Sigmoid colon (tissue), 7 donors: Measurements from ENCODE around the gene VPS13D. TPM values are rescaled to one million over a fixed set of nuclear protein-coding genes. Genes with fewer than 3 reads are reported as not detected.

ENCODE experiments used
- DNase-seq: peaks from one replicate; pipeline ENCODE4 v3.0.0-alpha.2; 2019
- H3K27ac ChIP-seq, 4 donors: fragments of 200-600 bp; sonication (generic); one replicate each; pipeline ENCODE4 v1.5.1; 2016 to 2019; ENCODE audit warnings: mild to moderate bottlenecking in 1 of 4
- H3K27me3 ChIP-seq, 3 donors: fragments of 200-600 bp; sonication (generic); one replicate each; pipeline ENCODE4 v1.5.1; 2019; ENCODE audit warnings: mild to moderate bottlenecking in 1 of 3
- H3K36me3 ChIP-seq, 4 donors: fragments of 200-600 bp; sonication (generic); one replicate each; pipeline ENCODE4 v1.5.1; 2016 to 2019
- H3K4me1 ChIP-seq, 4 donors: fragments of 200-600 bp; sonication (generic); one replicate each; pipeline ENCODE4 v1.5.1; 2017 to 2019
- H3K4me3 ChIP-seq, 4 donors: fragments of 200-600 bp; sonication (generic); one replicate each; pipeline ENCODE4 v1.5.1; 2017 to 2019; ENCODE audit warnings: mild to moderate bottlenecking in 2 of 4, moderate library complexity in 1 of 4
- H3K9me3 ChIP-seq, 4 donors: fragments of 200-600 bp in 3 of 4; sonication (generic) in 3 of 4; one replicate each; pipeline versions ENCODE4 v1.5.1 to v1.6.1; 2013 to 2019
- CTCF ChIP-seq, 4 experiments: fragments of 450-650 bp in 3 of 4; fragments of 200-600 bp in 1 of 4; IDR thresholded peaks; one replicate each; pipeline ENCODE4 v1.5.1; 2016 to 2019; ENCODE audit warnings: antibody characterized with exemption in 4 of 4, mild to moderate bottlenecking in 3 of 4, moderate library complexity in 2 of 4
- EP300 ChIP-seq, 4 donors: sonication (generic); formaldehyde crosslinking; IDR thresholded peaks; one replicate each; pipeline ENCODE4 v1.6.1; 2017; ENCODE audit warnings: antibody characterized with exemption in 4 of 4
- POLR2A ChIP-seq, 2 donors: fragments of 450-650 bp; IDR thresholded peaks; one replicate each; pipeline ENCODE4 v1.6.1; 2016; ENCODE audit warnings: antibody characterized with exemption in 2 of 2, mild to moderate bottlenecking in 2 of 2, moderate library complexity in 2 of 2
- POLR2AphosphoS5 ChIP-seq, 4 donors: sonication (generic); formaldehyde crosslinking; IDR thresholded peaks; one replicate each; pipeline ENCODE4 v1.6.1; 2017; ENCODE audit warnings: antibody characterized with exemption in 4 of 4
- WGBS, 2 donors: extraction: QIAGEN DNeasy Blood & Tissue Kit; methylation state at CpG; one replicate each; pipeline ENCODE4 v1.1.7; 2013; 5-methylcytosine and 5-hydroxymethylcytosine counted together
- intact Hi-C: fragments of 100-400 bp; cut with DNase I; formaldehyde crosslinking; loops from one replicate; pipeline ENCODE4 v1.15.1; 2023
- polyA plus RNA-seq, 3 donors: library from polyadenylated mRNA; stranded (reverse); fragments of 200-250 nt; gene quantifications; one replicate each; pipeline ENCODE4 v1.2.3, GENCODE V29; 2013
- total RNA-seq, 4 donors: library from RNA; depleted of rRNA; stranded (reverse); fragments of >200 nt; gene quantifications; one replicate each; pipeline ENCODE4 v1.1.0, GENCODE V29; 2016
- donor health status: healthy with polysubstance abuse.
- donor health status: Bipolar disorder and iron deficiency.
- donor health status: healthy.

VPS13D gene
- total and polyA plus RNA-seq, 7 donors = 7.6 to 90.8 (median 49.7) TPM

- WGBS, 2 donors = 34 to 65% methylated on average over 31 of the region's 31 CpGs
- Histone ChIP-seq H3K9me3 (no peaks in the 10 kb centered on the region), H3K27me3 (no peaks in the 10 kb centered on the region), H3K4me1 (peaks cover 0 to 68% (median 62%) of the 10 kb centered on the region in 4 donors), H3K4me3 (peak overlapping the region in 2 of 4 donors; percentile 3 to 19), H3K36me3 (no peaks in the 10 kb centered on the region), H3K27ac (peak overlapping the region; percentile 79 to 92 (median 89))
- peak; percentile 33 to 70 (median 46) for TF ChIP-seq POLR2AphosphoS5 (IDR thresholded peaks at IDR 0.05)
- TF ChIP-seq EP300 (IDR thresholded peaks at IDR 0.05) = no peak
- intact Hi-C loops = no loop called here
- DNase-seq = peak; percentile 92
These were observed 319.9 kb downstream of the VPS13D start for GRCh38 chr1:12549460-12550349.

- DNase-seq = no peak
These were observed 321.8 kb downstream of the VPS13D start for GRCh38 chr1:12551584-12551983.

GRCh38 chr1:12552111-12552888 is 322.5 kb downstream of the VPS13D start:
- intact Hi-C loops = no loop called here
- no peaks in the 10 kb centered on the region for H3K27me3 ChIP-seq
- H3K27ac ChIP-seq = peak overlapping the region; percentile 88 to 92 (median 89)
- H3K9me3 ChIP-seq = no peaks in the 10 kb centered on the region
- H3K4me1 ChIP-seq = peaks cover 0 to 87% (median 82%) of the 10 kb centered on the region in 4 donors
- TF ChIP-seq CTCF (IDR thresholded peaks at IDR 0.05) = no peak
- TF ChIP-seq EP300 (IDR thresholded peaks at IDR 0.05) = no peak
- TF ChIP-seq POLR2AphosphoS5 (IDR thresholded peaks at IDR 0.05) = no peak
- TF ChIP-seq POLR2A (IDR thresholded peaks at IDR 0.05) = no peak
- 78 to 91% methylated on average over 27 of the region's 27 CpGs for WGBS, 2 donors
- H3K36me3 ChIP-seq = no peaks in the 10 kb centered on the region
- peak; percentile 65 for DNase-seq
- no peak overlapping the region for H3K4me3 ChIP-seq

More at GRCh38 chr1:12551584-12551983, 321.8 kb downstream of the VPS13D start:
- intact Hi-C loops = no loop called here
- Histone ChIP-seq H3K27ac (peak overlapping the region; percentile 88 to 92 (median 89)), H3K9me3 (no peaks in the 10 kb centered on the region), H3K27me3 (no peaks in the 10 kb centered on the region), H3K36me3 (no peaks in the 10 kb centered on the region), H3K4me1 (peaks cover 0 to 87% (median 80%) of the 10 kb centered on the region in 4 donors), H3K4me3 (no peak overlapping the region)
- no peak for TF ChIP-seq POLR2AphosphoS5 (IDR thresholded peaks at IDR 0.05)

GRCh38 chr1:12552951-12553921 is 323.4 kb downstream of the VPS13D start:
- intact Hi-C loops = no loop called here
- H3K4me1 ChIP-seq = peaks cover 0 to 85% (median 79%) of the 10 kb centered on the region in 4 donors
- TF ChIP-seq POLR2AphosphoS5 (IDR thresholded peaks at IDR 0.05) (peak in 2 of 4 donors; percentile 14 to 17), EP300 (IDR thresholded peaks at IDR 0.05) (peak in 1 of 4 donors; percentile 36), POLR2A (IDR thresholded peaks at IDR 0.05) (no peak), CTCF (IDR thresholded peaks at IDR 0.05) (no peak)

GRCh38 chr1:12553963-12554362 is 324.1 kb downstream of the VPS13D start:
- Histone ChIP-seq H3K27ac (peak overlapping the region; percentile 88 to 92 (median 89)), H3K36me3 (no peaks in the 10 kb centered on the region), H3K4me1 (peaks cover 0 to 84% (median 72%) of the 10 kb centered on the region in 4 donors), H3K4me3 (no peak overlapping the region), H3K27me3 (no peaks in the 10 kb centered on the region), H3K9me3 (no peaks in the 10 kb centered on the region)
- intact Hi-C loops = no loop called here
- TF ChIP-seq CTCF (IDR thresholded peaks at IDR 0.05) = no peak
- no peak for TF ChIP-seq EP300 (IDR thresholded peaks at IDR 0.05)
- no peak for TF ChIP-seq POLR2AphosphoS5 (IDR thresholded peaks at IDR 0.05)
- TF ChIP-seq POLR2A (IDR thresholded peaks at IDR 0.05) = no peak
- WGBS, 2 donors = 91 to 92% methylated on average over 3 of the region's 3 CpGs
- peak; percentile 36 for DNase-seq

More at GRCh38 chr1:12552951-12553921, 323.4 kb downstream of the VPS13D start:
- 89 to 93% methylated on average over 16 of the region's 16 CpGs for WGBS, 2 donors
- no peaks in the 10 kb centered on the region for H3K27me3 ChIP-seq
- no peaks in the 10 kb centered on the region for H3K9me3 ChIP-seq
- no peaks in the 10 kb centered on the region for H3K36me3 ChIP-seq
- H3K4me3 ChIP-seq = no peak overlapping the region
- H3K27ac ChIP-seq = peak overlapping the region; percentile 88 to 92 (median 89)
- peak; percentile 67 for DNase-seq
